HCT116 (cell line): ENCODE measurements around the gene CHTF18.

Experiments
- EZH2phosphoT487 ChIP-seq: fragments of 200-600 bp; IDR thresholded peaks from 2 replicates; pipeline ENCODE4 v1.6.1; 2018; ENCODE audit warnings: antibody characterized with exemption, borderline replicate concordance
- TF ChIP-seq, protein P1 (sequence below): IDR thresholded peaks from 2 replicates; pipeline ENCODE4 v1.6.1; 2011; ENCODE audit warnings: mild to moderate bottlenecking, low read length, moderate library complexity; ENCODE audit not compliant: insufficient replicate concordance; ENCODE audit errors: extremely low read depth

DNA sequence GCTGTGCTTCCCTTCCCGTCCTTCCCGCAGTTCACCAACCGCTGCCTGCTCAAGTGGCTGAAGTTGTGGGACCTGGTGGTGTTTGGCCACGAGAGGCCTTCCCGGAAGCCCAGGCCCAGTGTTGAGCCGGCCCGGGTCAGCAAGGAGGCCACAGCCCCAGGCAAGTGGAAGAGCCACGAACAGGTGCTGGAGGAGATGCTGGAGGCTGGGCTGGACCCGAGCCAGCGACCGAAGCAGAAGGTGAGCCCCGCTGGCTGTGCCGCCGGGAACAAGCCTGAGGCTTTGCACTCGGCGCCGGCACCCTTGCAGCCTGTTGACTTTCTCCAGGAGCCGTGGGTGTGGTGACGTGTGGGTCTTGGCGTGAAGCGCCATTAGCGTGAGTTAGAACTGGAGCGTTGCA lies 2.7 kb downstream of the CHTF18 start:
- no peak for TF ChIP-seq EZH2phosphoT487
- TF ChIP-seq, protein P1, sequence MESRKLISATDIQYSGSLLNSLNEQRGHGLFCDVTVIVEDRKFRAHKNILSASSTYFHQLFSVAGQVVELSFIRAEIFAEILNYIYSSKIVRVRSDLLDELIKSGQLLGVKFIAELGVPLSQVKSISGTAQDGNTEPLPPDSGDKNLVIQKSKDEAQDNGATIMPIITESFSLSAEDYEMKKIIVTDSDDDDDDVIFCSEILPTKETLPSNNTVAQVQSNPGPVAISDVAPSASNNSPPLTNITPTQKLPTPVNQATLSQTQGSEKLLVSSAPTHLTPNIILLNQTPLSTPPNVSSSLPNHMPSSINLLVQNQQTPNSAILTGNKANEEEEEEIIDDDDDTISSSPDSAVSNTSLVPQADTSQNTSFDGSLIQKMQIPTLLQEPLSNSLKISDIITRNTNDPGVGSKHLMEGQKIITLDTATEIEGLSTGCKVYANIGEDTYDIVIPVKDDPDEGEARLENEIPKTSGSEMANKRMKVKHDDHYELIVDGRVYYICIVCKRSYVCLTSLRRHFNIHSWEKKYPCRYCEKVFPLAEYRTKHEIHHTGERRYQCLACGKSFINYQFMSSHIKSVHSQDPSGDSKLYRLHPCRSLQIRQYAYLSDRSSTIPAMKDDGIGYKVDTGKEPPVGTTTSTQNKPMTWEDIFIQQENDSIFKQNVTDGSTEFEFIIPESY, result no peak
